K562 (cell line): ENCODE data around the gene C1orf116. TPM values are rescaled to one million over a fixed set of nuclear protein-coding genes. Genes with fewer than 3 reads are reported as not detected.

Experiments used
- SLC30A9 ChIP-seq: fragments of 250-450 bp; sonication (Bioruptor Pico); IDR thresholded peaks from 2 replicates; pipeline ENCODE4 v1.8.0; 2022; ENCODE audit warnings: mild to moderate bottlenecking, moderate library complexity
- polyA plus RNA-seq, 8 experiments: library from polyadenylated mRNA; depleted of rRNA in 4 of 8; stranded (reverse) in 5 of 8; unstranded in 3 of 8; fragments of >200 nt; fragmentation: Nextera tagmentation in 2 of 8; fragmentation: Illumina TruSeq in 1 of 8; extraction: Ambion mirVana in 2 of 8; extraction: Trizol in 1 of 8; gene quantifications; 2 replicates each; pipeline versions ENCODE4 v1.2.1 to v1.2.3, GENCODE V29; 2011 to 2014; ENCODE audit warnings: inconsistent platforms in 1 of 8, missing spikeins in 1 of 8
- total RNA-seq, 7 experiments: library from RNA; depleted of rRNA in 6 of 7; stranded (reverse); fragments of >200 nt in 6 of 7; fragmentation: Illumina TruSeq in 2 of 7; extraction: Trizol in 2 of 7; gene quantifications; 2 replicates each; pipeline versions ENCODE4 v1.2.1 to v1.2.3, GENCODE V29; 2011 to 2021; ENCODE audit warnings: low replicate concordance in 1 of 7
- TF ChIP-seq, protein P1 (sequence below), 2 experiments: fragments of 450-650 bp in 1 of 2; sonication (generic) in 1 of 2; formaldehyde crosslinking in 1 of 2; IDR thresholded peaks; 2 replicates each; pipeline versions ENCODE4 v1.7.1 to v1.9.0; 2016 to 2022; ENCODE audit warnings: inconsistent platforms in 1 of 2, mild to moderate bottlenecking in 1 of 2, missing genetic modification reagents in 1 of 2
- TF ChIP-seq, protein P2 (sequence below): fragments of 200-800 bp; sonication (Bioruptor generic); IDR thresholded peaks from 2 replicates; pipeline ENCODE4 v1.6.1; 2016; ENCODE audit warnings: missing genetic modification characterization, missing compliant biosample characterization
- TF ChIP-seq, protein P3 (sequence below): sonication (generic); formaldehyde crosslinking; IDR thresholded peaks from 2 replicates; pipeline ENCODE4 v1.8.0; 2022; ENCODE audit warnings: mild to moderate bottlenecking, missing genetic modification reagents

The C1orf116 gene
- total and polyA plus RNA-seq, 9 of the 15 experiments (the other 6 are each of a cell fraction or from before 2014, with no cell fraction given): 0.62 to 3.0 (median 0.95) TPM

DNA sequence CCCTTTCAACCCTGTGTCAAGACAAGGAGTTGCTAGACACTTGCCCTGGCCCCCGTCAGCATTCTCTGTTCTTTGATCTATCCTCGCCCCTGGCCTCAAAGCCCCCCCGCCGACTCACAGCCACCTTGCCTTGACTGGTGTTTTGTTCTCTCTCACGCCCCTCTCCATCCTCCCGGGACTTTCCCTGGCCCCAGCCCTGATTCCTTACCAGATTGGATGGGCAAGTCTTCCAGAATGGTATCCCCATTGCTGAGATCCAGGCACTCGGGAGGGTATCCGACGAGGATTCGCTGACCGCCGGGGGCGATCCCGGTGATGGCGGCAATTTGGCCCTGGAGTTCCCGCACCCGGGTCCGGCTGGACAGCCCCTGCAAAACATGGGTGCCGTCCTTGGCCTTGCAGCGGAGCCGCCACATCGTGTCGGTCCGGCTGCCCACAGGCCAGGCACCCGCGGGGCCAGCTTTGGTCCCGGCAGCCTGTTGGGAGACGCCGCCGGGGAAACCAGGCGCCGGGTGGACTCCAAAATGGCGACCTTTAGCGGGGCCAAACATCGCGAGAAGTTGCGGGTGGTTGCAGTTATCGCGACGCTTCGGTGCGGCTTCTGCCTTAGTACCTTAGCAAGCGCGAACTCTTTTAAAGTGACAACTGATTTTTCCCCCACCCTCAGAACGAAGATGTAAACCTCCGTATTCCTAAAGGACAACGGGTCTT lies 18.1 kb upstream of the C1orf116 start (continued):
- TF ChIP-seq, protein P1, sequence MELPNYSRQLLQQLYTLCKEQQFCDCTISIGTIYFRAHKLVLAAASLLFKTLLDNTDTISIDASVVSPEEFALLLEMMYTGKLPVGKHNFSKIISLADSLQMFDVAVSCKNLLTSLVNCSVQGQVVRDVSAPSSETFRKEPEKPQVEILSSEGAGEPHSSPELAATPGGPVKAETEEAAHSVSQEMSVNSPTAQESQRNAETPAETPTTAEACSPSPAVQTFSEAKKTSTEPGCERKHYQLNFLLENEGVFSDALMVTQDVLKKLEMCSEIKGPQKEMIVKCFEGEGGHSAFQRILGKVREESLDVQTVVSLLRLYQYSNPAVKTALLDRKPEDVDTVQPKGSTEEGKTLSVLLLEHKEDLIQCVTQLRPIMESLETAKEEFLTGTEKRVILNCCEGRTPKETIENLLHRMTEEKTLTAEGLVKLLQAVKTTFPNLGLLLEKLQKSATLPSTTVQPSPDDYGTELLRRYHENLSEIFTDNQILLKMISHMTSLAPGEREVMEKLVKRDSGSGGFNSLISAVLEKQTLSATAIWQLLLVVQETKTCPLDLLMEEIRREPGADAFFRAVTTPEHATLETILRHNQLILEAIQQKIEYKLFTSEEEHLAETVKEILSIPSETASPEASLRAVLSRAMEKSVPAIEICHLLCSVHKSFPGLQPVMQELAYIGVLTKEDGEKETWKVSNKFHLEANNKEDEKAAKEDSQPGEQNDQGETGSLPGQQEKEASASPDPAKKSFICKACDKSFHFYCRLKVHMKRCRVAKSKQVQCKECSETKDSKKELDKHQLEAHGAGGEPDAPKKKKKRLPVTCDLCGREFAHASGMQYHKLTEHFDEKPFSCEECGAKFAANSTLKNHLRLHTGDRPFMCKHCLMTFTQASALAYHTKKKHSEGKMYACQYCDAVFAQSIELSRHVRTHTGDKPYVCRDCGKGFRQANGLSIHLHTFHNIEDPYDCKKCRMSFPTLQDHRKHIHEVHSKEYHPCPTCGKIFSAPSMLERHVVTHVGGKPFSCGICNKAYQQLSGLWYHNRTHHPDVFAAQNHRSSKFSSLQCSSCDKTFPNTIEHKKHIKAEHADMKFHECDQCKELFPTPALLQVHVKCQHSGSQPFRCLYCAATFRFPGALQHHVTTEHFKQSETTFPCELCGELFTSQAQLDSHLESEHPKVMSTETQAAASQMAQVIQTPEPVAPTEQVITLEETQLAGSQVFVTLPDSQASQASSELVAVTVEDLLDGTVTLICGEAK (IDR thresholded peaks at IDR 0.05): no peak
- TF ChIP-seq, protein P1 (CRISPR knock-in tag; IDR thresholded peaks at IDR 0.05): no peak
- TF ChIP-seq SLC30A9 (CRISPR knock-in tag): no peak
- TF ChIP-seq, protein P2, sequence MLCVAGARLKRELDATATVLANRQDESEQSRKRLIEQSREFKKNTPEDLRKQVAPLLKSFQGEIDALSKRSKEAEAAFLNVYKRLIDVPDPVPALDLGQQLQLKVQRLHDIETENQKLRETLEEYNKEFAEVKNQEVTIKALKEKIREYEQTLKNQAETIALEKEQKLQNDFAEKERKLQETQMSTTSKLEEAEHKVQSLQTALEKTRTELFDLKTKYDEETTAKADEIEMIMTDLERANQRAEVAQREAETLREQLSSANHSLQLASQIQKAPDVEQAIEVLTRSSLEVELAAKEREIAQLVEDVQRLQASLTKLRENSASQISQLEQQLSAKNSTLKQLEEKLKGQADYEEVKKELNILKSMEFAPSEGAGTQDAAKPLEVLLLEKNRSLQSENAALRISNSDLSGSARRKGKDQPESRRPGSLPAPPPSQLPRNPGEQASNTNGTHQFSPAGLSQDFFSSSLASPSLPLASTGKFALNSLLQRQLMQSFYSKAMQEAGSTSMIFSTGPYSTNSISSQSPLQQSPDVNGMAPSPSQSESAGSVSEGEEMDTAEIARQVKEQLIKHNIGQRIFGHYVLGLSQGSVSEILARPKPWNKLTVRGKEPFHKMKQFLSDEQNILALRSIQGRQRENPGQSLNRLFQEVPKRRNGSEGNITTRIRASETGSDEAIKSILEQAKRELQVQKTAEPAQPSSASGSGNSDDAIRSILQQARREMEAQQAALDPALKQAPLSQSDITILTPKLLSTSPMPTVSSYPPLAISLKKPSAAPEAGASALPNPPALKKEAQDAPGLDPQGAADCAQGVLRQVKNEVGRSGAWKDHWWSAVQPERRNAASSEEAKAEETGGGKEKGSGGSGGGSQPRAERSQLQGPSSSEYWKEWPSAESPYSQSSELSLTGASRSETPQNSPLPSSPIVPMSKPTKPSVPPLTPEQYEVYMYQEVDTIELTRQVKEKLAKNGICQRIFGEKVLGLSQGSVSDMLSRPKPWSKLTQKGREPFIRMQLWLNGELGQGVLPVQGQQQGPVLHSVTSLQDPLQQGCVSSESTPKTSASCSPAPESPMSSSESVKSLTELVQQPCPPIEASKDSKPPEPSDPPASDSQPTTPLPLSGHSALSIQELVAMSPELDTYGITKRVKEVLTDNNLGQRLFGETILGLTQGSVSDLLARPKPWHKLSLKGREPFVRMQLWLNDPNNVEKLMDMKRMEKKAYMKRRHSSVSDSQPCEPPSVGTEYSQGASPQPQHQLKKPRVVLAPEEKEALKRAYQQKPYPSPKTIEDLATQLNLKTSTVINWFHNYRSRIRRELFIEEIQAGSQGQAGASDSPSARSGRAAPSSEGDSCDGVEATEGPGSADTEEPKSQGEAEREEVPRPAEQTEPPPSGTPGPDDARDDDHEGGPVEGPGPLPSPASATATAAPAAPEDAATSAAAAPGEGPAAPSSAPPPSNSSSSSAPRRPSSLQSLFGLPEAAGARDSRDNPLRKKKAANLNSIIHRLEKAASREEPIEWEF (CRISPR knock-in tag): no peak
- TF ChIP-seq, protein P3, sequence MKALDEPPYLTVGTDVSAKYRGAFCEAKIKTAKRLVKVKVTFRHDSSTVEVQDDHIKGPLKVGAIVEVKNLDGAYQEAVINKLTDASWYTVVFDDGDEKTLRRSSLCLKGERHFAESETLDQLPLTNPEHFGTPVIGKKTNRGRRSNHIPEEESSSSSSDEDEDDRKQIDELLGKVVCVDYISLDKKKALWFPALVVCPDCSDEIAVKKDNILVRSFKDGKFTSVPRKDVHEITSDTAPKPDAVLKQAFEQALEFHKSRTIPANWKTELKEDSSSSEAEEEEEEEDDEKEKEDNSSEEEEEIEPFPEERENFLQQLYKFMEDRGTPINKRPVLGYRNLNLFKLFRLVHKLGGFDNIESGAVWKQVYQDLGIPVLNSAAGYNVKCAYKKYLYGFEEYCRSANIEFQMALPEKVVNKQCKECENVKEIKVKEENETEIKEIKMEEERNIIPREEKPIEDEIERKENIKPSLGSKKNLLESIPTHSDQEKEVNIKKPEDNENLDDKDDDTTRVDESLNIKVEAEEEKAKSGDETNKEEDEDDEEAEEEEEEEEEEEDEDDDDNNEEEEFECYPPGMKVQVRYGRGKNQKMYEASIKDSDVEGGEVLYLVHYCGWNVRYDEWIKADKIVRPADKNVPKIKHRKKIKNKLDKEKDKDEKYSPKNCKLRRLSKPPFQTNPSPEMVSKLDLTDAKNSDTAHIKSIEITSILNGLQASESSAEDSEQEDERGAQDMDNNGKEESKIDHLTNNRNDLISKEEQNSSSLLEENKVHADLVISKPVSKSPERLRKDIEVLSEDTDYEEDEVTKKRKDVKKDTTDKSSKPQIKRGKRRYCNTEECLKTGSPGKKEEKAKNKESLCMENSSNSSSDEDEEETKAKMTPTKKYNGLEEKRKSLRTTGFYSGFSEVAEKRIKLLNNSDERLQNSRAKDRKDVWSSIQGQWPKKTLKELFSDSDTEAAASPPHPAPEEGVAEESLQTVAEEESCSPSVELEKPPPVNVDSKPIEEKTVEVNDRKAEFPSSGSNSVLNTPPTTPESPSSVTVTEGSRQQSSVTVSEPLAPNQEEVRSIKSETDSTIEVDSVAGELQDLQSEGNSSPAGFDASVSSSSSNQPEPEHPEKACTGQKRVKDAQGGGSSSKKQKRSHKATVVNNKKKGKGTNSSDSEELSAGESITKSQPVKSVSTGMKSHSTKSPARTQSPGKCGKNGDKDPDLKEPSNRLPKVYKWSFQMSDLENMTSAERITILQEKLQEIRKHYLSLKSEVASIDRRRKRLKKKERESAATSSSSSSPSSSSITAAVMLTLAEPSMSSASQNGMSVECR: peak; percentile 83
